WTC11 (cell line): Measurements from ENCODE around the gene RPS3. TPM values are rescaled to one million over a fixed set of nuclear protein-coding genes. Genes with fewer than 3 reads are reported as not detected.

Source experiments
- ATAC-seq: fragments of 200-7000 bp; cut with Tn5 transposase; 2 replicates; pipeline ENCODE4 v1.10.0; 2021; ENCODE audit warnings: mild to moderate bottlenecking, moderate library complexity
- CTCF ChIA-PET: fragments of 300-600 bp; sonication (Branson Sonifier 250); formaldehyde crosslinking; loops from one replicate; lab custom pipeline; 2021; ENCODE audit warnings: antibody characterized with exemption; lab: Charles Lee
- POLR2A ChIA-PET: fragments of 350-600 bp; sonication (Branson Sonifier 250); formaldehyde crosslinking; loops from one replicate; lab custom pipeline; 2021; ENCODE audit warnings: antibody characterized with exemption; lab: Charles Lee
- DNase-seq: peaks from one replicate; pipeline ENCODE4 v3.0.0; 2021; ENCODE audit warnings: low spot score
- H3K27ac Mint-ChIP-seq: 2 replicates; pipeline ENCODE4 v1.8.0; 2021; ENCODE audit warnings: mixed read lengths
- H3K27me3 Mint-ChIP-seq: 2 replicates; pipeline ENCODE4 v1.8.0; 2021; ENCODE audit warnings: low read depth, mild to moderate bottlenecking, moderate library complexity, mixed read lengths
- H3K36me3 Mint-ChIP-seq: 2 replicates; pipeline ENCODE4 v1.8.0; 2021; ENCODE audit warnings: mixed read lengths
- H3K4me1 Mint-ChIP-seq: 2 replicates; pipeline ENCODE4 v1.8.0; 2022; ENCODE audit warnings: mixed read lengths
- H3K4me3 Mint-ChIP-seq: 2 replicates; pipeline ENCODE4 v1.8.0; 2021; ENCODE audit warnings: mild to moderate bottlenecking, moderate library complexity, mixed read lengths
- H3K9me3 Mint-ChIP-seq: 2 replicates; pipeline ENCODE4 v1.8.0; 2021; ENCODE audit warnings: mixed read lengths
- CREB1 ChIP-seq: sonication (generic); formaldehyde crosslinking; IDR thresholded peaks from 2 replicates; pipeline ENCODE4 v1.8.0; 2023; ENCODE audit warnings: mild to moderate bottlenecking, missing genetic modification reagents
- FOXK1 ChIP-seq: sonication (generic); formaldehyde crosslinking; IDR thresholded peaks from 2 replicates; pipeline ENCODE4 v1.8.0; 2022; ENCODE audit warnings: mild to moderate bottlenecking, moderate library complexity, missing genetic modification reagents
- OVOL2 ChIP-seq: fragments of 250-450 bp; sonication (Bioruptor Pico); IDR thresholded peaks from 2 replicates; pipeline ENCODE4 v1.9.0; 2021; ENCODE audit warnings: mild to moderate bottlenecking, borderline replicate concordance
- RELA ChIP-seq: sonication (generic); formaldehyde crosslinking; IDR thresholded peaks from 2 replicates; pipeline ENCODE4 v1.8.1; 2022; ENCODE audit warnings: missing genetic modification reagents, mild to moderate bottlenecking, borderline replicate concordance
- ZNF138 ChIP-seq: sonication (generic); formaldehyde crosslinking; conservative IDR thresholded peaks from 2 replicates; pipeline ENCODE4 v1.8.1; 2022; ENCODE audit warnings: mild to moderate bottlenecking, moderate library complexity, missing genetic modification reagents
- ZNF317 ChIP-seq: sonication (generic); formaldehyde crosslinking; IDR thresholded peaks from 2 replicates; pipeline ENCODE4 v1.8.1; 2023; ENCODE audit warnings: low read depth, mild to moderate bottlenecking, moderate library complexity, missing genetic modification reagents, borderline replicate concordance
- ZNF396 ChIP-seq: fragments of 250-450 bp; sonication (Bioruptor Pico); IDR thresholded peaks from 2 replicates; pipeline ENCODE4 v1.8.0; 2021; ENCODE audit warnings: mild to moderate bottlenecking, moderate library complexity, borderline replicate concordance
- total RNA-seq: library from RNA; stranded (reverse); gene quantifications from 3 replicates; pipeline ENCODE4 v1.2.3, GENCODE V29; 2021
- TF ChIP-seq, protein P1 (sequence below): fragments of 200-600 bp; IDR thresholded peaks from 2 replicates; pipeline ENCODE4 v1.8.0; 2022; ENCODE audit warnings: antibody characterized with exemption
- TF ChIP-seq, protein P2 (sequence below): sonication (generic); formaldehyde crosslinking; IDR thresholded peaks from 2 replicates; pipeline ENCODE4 v1.8.1; 2023; ENCODE audit warnings: mild to moderate bottlenecking, missing genetic modification reagents, moderate library complexity
- TF ChIP-seq, protein P3 (sequence below): sonication (generic); formaldehyde crosslinking; IDR thresholded peaks from 2 replicates; pipeline ENCODE4 v1.8.1; 2023; ENCODE audit warnings: mild to moderate bottlenecking, moderate library complexity, missing genetic modification reagents
- TF ChIP-seq, protein P4 (sequence below): sonication (generic); formaldehyde crosslinking; IDR thresholded peaks from 2 replicates; pipeline ENCODE4 v1.8.0; 2023; ENCODE audit warnings: missing genetic modification reagents, mild to moderate bottlenecking, borderline replicate concordance
- TF ChIP-seq, protein P5 (sequence below): sonication (generic); formaldehyde crosslinking; IDR thresholded peaks from 2 replicates; pipeline ENCODE4 v1.8.1; 2022; ENCODE audit warnings: mild to moderate bottlenecking, moderate library complexity, missing genetic modification reagents

The RPS3 gene
- total RNA-seq, 1 experiment from 2014 or later = 3,967 TPM

DNA sequence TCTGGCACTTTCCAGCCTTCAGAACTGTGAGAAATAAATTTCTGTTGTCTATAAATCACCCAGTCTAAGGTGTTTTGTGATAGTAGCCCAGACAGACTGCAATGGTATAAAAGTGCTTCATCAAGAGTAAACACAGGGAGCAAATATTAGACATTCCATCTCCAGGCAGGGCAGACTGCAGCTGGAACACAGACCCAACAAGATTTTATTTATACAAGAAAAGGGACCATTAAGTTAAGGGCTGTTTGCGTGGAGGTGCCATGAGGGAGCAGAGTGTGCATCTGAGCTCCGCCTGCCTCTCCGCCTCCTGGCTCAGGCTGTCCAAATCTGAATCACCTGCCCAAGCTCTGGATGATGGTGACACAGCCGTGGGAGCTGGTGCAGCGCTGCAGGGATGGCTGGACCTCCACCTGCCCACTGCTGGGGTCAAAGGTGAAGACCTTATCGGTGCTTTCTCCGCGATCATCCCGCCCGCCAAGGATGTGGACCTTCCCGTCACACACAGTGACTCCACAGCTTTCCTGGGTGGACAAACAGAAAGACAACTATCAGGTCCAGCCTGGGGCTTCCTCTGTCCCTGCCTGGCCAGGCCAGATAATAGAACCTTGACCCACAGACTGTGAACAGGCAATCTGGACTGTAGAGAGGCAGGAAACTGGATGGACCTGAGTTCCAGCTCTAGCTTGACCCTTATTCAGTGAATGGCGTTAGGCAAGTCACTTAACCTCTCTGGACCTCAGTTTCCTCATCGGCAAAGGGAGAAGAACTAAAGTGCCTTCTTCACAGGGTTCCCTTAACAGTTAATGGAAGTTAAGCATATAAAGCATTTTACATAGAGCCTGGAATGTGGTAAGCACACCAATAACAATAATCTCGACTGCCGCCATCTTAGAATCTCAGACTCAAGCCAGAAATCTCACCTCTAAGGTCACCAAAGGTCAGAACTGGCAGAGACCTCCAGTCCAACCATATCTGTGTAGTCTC, 23.2 kb downstream of the RPS3 start (continued):
- TF ChIP-seq, protein P1, sequence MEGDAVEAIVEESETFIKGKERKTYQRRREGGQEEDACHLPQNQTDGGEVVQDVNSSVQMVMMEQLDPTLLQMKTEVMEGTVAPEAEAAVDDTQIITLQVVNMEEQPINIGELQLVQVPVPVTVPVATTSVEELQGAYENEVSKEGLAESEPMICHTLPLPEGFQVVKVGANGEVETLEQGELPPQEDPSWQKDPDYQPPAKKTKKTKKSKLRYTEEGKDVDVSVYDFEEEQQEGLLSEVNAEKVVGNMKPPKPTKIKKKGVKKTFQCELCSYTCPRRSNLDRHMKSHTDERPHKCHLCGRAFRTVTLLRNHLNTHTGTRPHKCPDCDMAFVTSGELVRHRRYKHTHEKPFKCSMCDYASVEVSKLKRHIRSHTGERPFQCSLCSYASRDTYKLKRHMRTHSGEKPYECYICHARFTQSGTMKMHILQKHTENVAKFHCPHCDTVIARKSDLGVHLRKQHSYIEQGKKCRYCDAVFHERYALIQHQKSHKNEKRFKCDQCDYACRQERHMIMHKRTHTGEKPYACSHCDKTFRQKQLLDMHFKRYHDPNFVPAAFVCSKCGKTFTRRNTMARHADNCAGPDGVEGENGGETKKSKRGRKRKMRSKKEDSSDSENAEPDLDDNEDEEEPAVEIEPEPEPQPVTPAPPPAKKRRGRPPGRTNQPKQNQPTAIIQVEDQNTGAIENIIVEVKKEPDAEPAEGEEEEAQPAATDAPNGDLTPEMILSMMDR = no peak
- no peak for TF ChIP-seq OVOL2 (CRISPR knock-in tag)
- TF ChIP-seq, protein P2, sequence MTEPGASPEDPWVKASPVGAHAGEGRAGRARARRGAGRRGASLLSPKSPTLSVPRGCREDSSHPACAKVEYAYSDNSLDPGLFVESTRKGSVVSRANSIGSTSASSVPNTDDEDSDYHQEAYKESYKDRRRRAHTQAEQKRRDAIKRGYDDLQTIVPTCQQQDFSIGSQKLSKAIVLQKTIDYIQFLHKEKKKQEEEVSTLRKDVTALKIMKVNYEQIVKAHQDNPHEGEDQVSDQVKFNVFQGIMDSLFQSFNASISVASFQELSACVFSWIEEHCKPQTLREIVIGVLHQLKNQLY (CRISPR knock-in tag) = no peak
- TF ChIP-seq RELA (CRISPR knock-in tag) = no peak

DNA sequence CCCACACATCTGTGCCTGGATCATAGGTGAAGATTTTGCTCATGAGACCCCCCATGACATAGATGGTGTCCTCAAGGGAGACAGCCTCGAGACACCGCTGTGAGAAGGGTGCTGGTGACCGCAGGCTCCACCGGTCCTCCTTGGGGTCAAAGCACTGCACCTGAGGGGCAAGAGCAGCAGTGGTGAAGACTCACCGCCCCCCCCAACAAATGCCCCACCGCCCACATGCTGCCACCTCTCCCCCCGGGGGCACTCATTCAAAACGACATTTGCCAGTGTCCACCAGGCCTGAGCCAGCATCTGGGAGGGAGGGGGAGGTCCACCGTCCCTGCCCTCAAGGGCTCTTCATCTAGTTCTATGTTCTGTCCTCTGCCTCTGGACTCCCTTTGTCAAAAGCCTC, 24.4 kb downstream of the RPS3 start:
- ChIA-PET CTCF (interaction anchor here (0.6 to 2.6 kb wide), 2 partner anchors 34 to 35 kb away, joined by 3 to 39 read pairs; no protein-coding TSS in a partner anchor), POLR2A (no interaction called here)
- no peak overlapping the region for H3K27ac Mint-ChIP-seq
- DNase-seq (no peak), ATAC-seq (no peak)
- H3K4me1 Mint-ChIP-seq = peaks cover 18% of the 10 kb centered on the region
- peaks cover 30% of the 10 kb centered on the region for H3K27me3 Mint-ChIP-seq
- peaks cover 22% of the 10 kb centered on the region for H3K36me3 Mint-ChIP-seq
- no peak for TF ChIP-seq ZNF317 (CRISPR knock-in tag)
- TF ChIP-seq, protein P3, sequence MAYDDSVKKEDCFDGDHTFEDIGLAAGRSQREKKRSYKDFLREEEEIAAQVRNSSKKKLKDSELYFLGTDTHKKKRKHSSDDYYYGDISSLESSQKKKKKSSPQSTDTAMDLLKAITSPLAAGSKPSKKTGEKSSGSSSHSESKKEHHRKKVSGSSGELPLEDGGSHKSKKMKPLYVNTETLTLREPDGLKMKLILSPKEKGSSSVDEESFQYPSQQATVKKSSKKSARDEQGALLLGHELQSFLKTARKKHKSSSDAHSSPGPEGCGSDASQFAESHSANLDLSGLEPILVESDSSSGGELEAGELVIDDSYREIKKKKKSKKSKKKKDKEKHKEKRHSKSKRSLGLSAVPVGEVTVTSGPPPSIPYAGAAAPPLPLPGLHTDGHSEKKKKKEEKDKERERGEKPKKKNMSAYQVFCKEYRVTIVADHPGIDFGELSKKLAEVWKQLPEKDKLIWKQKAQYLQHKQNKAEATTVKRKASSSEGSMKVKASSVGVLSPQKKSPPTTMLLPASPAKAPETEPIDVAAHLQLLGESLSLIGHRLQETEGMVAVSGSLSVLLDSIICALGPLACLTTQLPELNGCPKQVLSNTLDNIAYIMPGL = no peak
- TF ChIP-seq, protein P4, sequence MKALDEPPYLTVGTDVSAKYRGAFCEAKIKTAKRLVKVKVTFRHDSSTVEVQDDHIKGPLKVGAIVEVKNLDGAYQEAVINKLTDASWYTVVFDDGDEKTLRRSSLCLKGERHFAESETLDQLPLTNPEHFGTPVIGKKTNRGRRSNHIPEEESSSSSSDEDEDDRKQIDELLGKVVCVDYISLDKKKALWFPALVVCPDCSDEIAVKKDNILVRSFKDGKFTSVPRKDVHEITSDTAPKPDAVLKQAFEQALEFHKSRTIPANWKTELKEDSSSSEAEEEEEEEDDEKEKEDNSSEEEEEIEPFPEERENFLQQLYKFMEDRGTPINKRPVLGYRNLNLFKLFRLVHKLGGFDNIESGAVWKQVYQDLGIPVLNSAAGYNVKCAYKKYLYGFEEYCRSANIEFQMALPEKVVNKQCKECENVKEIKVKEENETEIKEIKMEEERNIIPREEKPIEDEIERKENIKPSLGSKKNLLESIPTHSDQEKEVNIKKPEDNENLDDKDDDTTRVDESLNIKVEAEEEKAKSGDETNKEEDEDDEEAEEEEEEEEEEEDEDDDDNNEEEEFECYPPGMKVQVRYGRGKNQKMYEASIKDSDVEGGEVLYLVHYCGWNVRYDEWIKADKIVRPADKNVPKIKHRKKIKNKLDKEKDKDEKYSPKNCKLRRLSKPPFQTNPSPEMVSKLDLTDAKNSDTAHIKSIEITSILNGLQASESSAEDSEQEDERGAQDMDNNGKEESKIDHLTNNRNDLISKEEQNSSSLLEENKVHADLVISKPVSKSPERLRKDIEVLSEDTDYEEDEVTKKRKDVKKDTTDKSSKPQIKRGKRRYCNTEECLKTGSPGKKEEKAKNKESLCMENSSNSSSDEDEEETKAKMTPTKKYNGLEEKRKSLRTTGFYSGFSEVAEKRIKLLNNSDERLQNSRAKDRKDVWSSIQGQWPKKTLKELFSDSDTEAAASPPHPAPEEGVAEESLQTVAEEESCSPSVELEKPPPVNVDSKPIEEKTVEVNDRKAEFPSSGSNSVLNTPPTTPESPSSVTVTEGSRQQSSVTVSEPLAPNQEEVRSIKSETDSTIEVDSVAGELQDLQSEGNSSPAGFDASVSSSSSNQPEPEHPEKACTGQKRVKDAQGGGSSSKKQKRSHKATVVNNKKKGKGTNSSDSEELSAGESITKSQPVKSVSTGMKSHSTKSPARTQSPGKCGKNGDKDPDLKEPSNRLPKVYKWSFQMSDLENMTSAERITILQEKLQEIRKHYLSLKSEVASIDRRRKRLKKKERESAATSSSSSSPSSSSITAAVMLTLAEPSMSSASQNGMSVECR = no peak
- no peak for TF ChIP-seq ZNF138 (CRISPR knock-in tag)
- TF ChIP-seq, protein P5, sequence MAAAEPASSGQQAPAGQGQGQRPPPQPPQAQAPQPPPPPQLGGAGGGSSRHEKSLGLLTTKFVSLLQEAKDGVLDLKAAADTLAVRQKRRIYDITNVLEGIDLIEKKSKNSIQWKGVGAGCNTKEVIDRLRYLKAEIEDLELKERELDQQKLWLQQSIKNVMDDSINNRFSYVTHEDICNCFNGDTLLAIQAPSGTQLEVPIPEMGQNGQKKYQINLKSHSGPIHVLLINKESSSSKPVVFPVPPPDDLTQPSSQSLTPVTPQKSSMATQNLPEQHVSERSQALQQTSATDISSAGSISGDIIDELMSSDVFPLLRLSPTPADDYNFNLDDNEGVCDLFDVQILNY (CRISPR knock-in tag) = no peak
- no peak for TF ChIP-seq FOXK1
- TF ChIP-seq CREB1 (CRISPR knock-in tag) = no peak
- no peak for TF ChIP-seq ZNF396 (CRISPR knock-in tag)
- H3K9me3 Mint-ChIP-seq = peaks cover 1% of the 10 kb centered on the region
- H3K4me3 Mint-ChIP-seq = no peak overlapping the region
